Measurements from ENCODE around the gene TLCD3B.

GRCh38 chr16:29991571-29991904 lies 39.5 kb downstream of the TLCD3B start:
- TF ChIP-seq CTCF (IDR thresholded peaks at IDR 0.05): no peak
- TF ChIP-seq POLR2A (IDR thresholded peaks at IDR 0.05): no peak
- TF ChIP-seq EP300 (IDR thresholded peaks at IDR 0.05): no peak
